Stimulated activated CD4-positive, alpha-beta T cell treated with anti-CD3 and anti-CD28 coated beads, Interleukin-15, amount 100 ng/mL, for 48 hours (primary cell): ENCODE data around the gene GLYATL2.

Source experiments
- DNase-seq, 2 donors: peaks; one replicate each; pipeline ENCODE4 v3.0.0-alpha.2; 2020; ENCODE audit warnings: low read depth in 2 of 2

GLYATL2 gene

GRCh38 chr11:58801302-58801701 is 43.2 kb downstream of the GLYATL2 start:
- no peak for DNase-seq

- DNase-seq, result no peak
Measured at GRCh38 chr11:58796333-58796732, 48.2 kb downstream of the GLYATL2 start.

GRCh38 chr11:58788355-58789023 is 56.0 kb downstream of the GLYATL2 start:
- DNase-seq, result no peak

- DNase-seq, result no peak
Measured at GRCh38 chr11:58787903-58788302, 56.6 kb downstream of the GLYATL2 start.

GRCh38 chr11:58786693-58787092 is 57.8 kb downstream of the GLYATL2 start:
- no peak for DNase-seq

- DNase-seq, result no peak
Measured at GRCh38 chr11:58784995-58785394, 59.5 kb downstream of the GLYATL2 start.
